NCI-H526 (cell line): ENCODE data around the gene SLC17A3.

Experiments
- DNase-seq, 2 experiments: peaks; one replicate each; lab custom pipeline; 2025; lab: John Stamatoyannopoulos, UW

SLC17A3 gene

DNA sequence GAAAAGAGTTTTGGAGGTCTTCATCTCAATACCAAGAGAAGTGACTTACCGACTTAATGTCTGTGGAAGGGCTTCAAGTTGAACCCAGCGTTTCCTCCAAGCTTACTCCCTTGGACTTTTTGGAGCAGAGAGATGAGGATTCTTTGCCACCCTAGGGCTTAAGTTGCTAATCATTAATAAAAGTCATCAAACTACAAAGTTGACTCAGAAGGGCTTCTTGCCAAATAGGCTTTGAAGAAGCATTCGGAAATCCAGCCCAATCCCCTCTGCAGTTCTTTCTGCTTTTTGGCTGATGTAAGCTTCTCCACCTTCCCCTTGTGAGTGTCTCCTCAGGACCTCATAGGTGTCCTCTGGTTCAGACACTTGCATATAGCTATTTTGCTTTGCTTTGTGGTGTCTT, at the start of gene SLC17A3:
Gene SLC17A3, minus strand, starts transcription at position 126 of the 400 bp plus-strand sequence. CDS start 5,856 bp downstream, outside the sequence.
- DNase-seq, result no peak

- DNase-seq, result no peak
These were observed 48.3 kb upstream of the SLC17A3 start for GRCh38 chr6:25922301-25922700.

- no peak for DNase-seq
These were observed 47.6 kb upstream of the SLC17A3 start for GRCh38 chr6:25921525-25922203.

GRCh38 chr6:25919657-25920056, 45.6 kb upstream of the SLC17A3 start:
- DNase-seq, result no peak

GRCh38 chr6:25918083-25918683, 44.1 kb upstream of the SLC17A3 start:
- DNase-seq, result no peak

GRCh38 chr6:25916789-25917490, 42.9 kb upstream of the SLC17A3 start:
- no peak for DNase-seq

DNA sequence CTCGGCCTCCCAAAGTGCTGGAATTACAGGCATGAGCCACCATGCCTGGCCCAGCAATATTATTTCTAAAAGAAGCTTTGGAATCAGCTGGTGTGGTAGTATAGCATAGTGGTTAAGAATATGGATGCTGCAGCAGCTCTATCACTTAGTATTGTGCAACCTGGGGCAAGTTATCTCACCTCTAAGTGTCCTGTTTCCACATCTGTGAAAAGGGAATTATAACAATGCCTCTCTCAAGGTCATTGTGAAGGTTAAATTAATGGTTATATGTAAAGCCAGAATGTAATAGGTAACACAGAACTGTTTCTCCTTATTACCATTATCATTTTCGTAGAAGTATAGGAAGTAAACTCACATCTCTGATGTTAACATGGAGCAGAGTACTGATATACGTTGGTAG, 42.3 kb upstream of the SLC17A3 start:
- no peak for DNase-seq

DNA sequence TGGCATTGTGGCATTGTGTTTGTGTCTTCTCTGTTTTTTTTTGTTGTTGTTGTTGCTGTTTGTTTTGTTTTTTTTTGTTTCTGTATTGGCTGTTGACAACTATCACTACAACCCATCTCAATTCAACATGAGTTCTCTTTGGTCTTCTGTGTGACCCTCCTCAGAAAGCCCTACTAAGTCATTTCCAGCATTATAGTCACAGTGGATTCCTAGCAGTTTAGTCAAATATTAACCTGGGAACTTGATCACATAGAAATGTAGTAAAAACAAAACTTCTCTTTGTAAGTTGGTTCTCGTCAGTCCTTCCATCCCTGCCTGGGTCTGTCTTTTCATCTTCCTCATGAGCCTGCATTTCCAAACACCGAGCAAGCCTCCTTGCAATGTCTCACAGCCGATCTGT, 39.7 kb upstream of the SLC17A3 start:
- DNase-seq, result no peak

GRCh38 chr6:25911351-25911750, 37.3 kb upstream of the SLC17A3 start:
- DNase-seq, result no peak

- no peak for DNase-seq
These were observed 33.5 kb upstream of the SLC17A3 start for GRCh38 chr6:25907475-25908014.

GRCh38 chr6:25903467-25904099, 29.5 kb upstream of the SLC17A3 start:
- no peak for DNase-seq

GRCh38 chr6:25902071-25902470, 28.0 kb upstream of the SLC17A3 start:
- no peak for DNase-seq

DNA sequence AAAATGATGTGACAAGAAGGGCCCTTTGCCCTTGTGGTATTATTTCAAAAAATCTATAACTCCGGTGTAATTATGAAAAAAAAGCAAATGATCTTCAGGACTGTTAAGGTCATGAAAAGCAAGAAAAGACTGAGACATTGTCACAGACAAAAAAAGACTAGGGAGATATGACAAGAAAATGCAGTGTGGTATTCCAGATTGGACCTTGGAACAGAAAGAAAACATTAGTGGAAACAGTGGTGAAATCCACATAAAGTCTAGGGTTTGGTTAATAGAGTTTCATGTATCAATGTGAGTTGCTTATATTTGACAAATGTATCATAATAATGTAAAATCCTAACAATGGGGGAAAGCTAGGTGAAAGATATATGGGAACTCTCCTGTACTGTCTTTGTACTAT, 26.8 kb upstream of the SLC17A3 start:
- DNase-seq, result no peak

GRCh38 chr6:25899580-25900408, 25.8 kb upstream of the SLC17A3 start:
- no peak for DNase-seq

GRCh38 chr6:25899123-25899522, 25.1 kb upstream of the SLC17A3 start:
- no peak for DNase-seq

DNA sequence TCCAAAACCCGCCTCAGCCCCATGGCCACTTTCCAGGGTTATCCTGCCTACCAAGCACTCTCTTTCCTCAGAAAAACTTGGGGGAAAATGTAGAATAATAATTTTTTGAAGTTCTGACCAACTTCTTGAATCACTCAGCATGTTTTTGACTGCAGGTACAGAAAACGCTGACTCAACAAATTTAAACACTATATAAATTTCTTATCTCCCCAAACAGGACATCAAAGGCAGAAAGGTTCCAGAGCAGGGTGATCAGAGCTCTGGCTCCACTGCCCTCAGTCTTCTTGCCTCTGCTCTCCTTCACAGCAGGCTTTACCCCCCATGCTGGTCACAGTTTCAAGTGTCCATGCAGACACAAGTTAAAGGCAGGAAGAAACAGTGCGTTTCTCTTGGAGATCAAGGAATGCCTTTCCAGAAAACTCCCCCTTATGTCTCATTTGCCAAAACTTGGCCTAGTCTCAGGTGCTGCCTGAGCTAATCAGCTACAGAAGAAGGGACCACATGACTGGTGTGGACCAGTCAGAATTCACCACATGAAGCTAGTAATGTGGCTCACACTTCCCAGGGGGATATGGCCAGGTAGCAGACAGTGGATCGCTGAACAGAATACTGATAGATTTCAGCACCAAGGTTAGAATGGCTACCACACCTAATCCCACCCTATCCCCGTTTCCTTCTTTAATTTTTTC, 24.4 kb upstream of the SLC17A3 start:
- no peak for DNase-seq

DNA sequence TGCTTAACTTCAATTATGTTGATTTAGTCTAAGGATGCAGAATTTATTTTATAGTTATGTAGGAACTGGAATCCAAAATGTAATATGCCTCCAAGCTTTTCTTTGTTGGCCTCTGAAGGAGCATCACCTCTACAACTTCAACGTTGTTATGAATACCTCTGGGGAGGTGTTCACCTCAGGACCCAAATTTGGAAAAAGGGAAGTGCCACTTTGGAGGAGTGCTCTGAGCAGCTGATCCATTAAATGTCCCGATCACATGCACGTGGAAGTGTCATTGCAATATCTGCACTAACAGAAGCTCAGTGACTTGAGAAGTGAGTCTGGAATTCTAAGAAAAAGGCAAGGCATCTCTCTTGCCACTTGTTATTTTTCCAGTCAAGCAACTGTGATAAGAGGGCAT, 22.2 kb upstream of the SLC17A3 start:
- DNase-seq, result no peak

DNA sequence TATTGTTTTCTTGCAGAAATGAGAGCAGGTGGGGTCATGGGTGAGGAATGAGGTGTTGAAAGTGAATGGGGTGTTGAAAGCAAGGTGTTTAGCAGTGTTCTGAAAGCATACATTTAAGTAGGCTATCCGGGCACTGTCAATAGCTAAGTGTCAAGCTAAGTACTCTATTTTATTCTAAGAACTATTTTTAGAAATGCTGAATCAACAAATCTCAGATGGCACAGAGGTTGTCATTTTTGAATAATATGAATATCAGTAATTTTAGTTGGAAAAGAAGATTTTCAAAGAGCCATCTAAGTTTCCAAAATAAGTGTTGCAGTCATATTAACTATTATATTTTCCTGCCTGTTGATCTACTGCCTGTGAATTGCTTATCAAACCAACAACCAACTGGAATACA, 21.7 kb upstream of the SLC17A3 start:
- no peak for DNase-seq

GRCh38 chr6:25893778-25894177, 19.7 kb upstream of the SLC17A3 start:
- DNase-seq, result no peak

DNA sequence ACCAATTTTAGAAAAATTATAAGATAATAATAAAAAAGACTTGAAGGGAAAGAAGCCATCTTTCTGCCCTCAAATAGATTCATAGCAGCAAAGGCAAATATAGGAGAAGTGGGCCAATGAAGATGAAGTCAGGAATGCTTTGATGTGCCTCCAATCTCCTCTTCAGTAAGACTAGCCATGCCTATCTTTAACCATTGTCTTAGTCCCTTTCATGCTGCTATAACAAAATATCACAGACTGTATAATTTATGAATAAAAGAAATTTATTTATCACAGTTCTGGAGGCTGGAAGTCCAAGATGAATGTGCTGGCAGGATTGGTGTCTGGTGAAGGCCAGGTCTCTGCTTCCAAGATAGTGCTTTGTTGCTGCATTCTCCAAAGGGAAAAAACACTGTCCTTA, 18.8 kb upstream of the SLC17A3 start:
- DNase-seq, result no peak
